Cardiac muscle cell (in vitro differentiated cells and primary cell): ENCODE data around the gene MYBPC2. TPM values are rescaled to one million over a fixed set of nuclear protein-coding genes. Genes with fewer than 3 reads are reported as not detected.

Experiments used
- DNase-seq, 2 donors: peaks; one replicate each; pipeline versions ENCODE4 v3.0.0 to v3.0.0-alpha.2; 2010 to 2017; ENCODE audit warnings: low read depth in 1 of 2, low spot score in 1 of 2
- H3K27ac ChIP-seq: fragments of 200-600 bp; sonication (generic); 2 replicates; pipeline ENCODE4 v1.5.1; 2016
- H3K27me3 ChIP-seq: fragments of 200-600 bp; sonication (generic); 2 replicates; pipeline ENCODE4 v1.6.0; 2016; ENCODE audit warnings: control low read depth
- H3K36me3 ChIP-seq: fragments of 200-600 bp; sonication (generic); 2 replicates; pipeline ENCODE4 v1.5.1; 2016; ENCODE audit warnings: control low read depth
- H3K4me1 ChIP-seq: fragments of 200-600 bp; sonication (generic); 2 replicates; pipeline ENCODE4 v1.8.1; 2017; ENCODE audit warnings: low read depth, mild to moderate bottlenecking, mixed run types
- H3K4me3 ChIP-seq: fragments of 200-600 bp; sonication (generic); 2 replicates; pipeline ENCODE4 v1.5.1; 2016; ENCODE audit warnings: mild to moderate bottlenecking
- H3K9me3 ChIP-seq: fragments of 200-600 bp; sonication (generic); 2 replicates; pipeline ENCODE4 v1.5.1; 2017; ENCODE audit warnings: low read depth, mild to moderate bottlenecking, control low read depth
- polyA plus RNA-seq: library from polyadenylated mRNA; unstranded; fragments of >200 nt; fragmentation: Nextera tagmentation; extraction: Ambion mirVana; gene quantifications from 2 replicates; pipeline ENCODE4 v1.2.1, GENCODE V29; 2016
- total RNA-seq: library from RNA; depleted of rRNA; stranded (reverse); fragments of >200 nt; gene quantifications from 2 replicates; pipeline ENCODE4 v1.2.3, GENCODE V29; 2016
- TF ChIP-seq, protein P1 (sequence below): IDR thresholded peaks from 2 replicates; pipeline ENCODE4 v1.5.1; 2012; ENCODE audit warnings: low read depth, mild to moderate bottlenecking, low read length

MYBPC2 gene
- total and polyA plus RNA-seq, 2 experiments from 2014 or later: 0.18 to 0.31 TPM

DNA sequence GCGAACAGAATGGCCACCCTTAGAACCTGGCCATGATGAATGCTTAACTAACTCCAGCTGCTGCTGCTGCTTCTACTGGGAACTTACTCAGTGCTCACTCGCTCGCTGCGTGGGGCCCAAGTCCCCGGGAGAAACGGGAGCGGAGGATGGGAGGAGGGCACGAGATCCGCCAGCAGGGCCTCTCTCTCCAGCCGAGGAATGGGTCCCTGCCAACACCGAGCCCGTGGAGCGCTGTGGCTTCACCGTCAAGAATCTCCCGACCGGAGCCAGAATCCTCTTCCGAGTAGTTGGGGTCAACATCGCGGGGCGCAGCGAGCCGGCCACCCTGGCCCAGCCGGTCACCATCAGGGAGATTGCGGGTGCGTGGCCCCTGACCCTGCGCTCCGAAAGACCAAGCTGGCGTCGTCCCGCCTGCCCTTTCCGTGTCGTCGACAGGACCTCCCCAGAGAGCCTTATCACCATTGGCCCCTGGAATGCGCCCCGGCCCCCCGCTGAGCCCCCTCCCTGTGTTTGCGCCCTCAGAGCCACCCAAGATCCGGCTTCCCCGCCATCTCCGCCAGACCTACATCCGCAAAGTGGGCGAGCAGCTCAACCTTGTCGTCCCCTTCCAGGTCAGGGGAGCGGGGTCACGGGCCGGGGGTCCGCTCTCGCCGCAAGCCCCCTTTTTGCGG lies 25.8 kb downstream of the MYBPC2 start:
- Histone ChIP-seq H3K4me1 (no peaks in the 10 kb centered on the region), H3K9me3 (no peaks in the 10 kb centered on the region), H3K4me3 (no peak overlapping the region), H3K27ac (no peak overlapping the region), H3K36me3 (no peaks in the 10 kb centered on the region), H3K27me3 (no peaks in the 10 kb centered on the region)
- peak in 1 of 2 donors; percentile 37 for DNase-seq
- TF ChIP-seq, protein P1, sequence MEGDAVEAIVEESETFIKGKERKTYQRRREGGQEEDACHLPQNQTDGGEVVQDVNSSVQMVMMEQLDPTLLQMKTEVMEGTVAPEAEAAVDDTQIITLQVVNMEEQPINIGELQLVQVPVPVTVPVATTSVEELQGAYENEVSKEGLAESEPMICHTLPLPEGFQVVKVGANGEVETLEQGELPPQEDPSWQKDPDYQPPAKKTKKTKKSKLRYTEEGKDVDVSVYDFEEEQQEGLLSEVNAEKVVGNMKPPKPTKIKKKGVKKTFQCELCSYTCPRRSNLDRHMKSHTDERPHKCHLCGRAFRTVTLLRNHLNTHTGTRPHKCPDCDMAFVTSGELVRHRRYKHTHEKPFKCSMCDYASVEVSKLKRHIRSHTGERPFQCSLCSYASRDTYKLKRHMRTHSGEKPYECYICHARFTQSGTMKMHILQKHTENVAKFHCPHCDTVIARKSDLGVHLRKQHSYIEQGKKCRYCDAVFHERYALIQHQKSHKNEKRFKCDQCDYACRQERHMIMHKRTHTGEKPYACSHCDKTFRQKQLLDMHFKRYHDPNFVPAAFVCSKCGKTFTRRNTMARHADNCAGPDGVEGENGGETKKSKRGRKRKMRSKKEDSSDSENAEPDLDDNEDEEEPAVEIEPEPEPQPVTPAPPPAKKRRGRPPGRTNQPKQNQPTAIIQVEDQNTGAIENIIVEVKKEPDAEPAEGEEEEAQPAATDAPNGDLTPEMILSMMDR: no peak

DNA sequence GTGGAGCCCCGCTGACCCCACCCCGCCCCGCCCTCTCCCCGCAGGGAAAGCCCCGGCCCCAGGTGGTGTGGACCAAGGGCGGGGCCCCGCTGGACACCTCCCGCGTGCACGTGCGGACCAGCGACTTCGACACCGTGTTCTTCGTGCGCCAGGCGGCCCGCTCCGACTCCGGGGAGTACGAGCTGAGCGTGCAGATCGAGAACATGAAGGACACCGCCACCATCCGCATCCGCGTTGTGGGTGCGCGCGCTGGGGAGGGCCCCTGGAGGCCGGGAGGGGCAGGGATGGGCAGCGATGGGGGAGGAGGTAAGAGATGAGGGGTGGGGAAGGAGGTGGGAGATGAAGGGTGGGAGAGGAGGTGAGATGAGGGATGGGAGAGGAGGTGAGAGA lies 26.4 kb downstream of the MYBPC2 start:
- Histone ChIP-seq H3K9me3 (no peaks in the 10 kb centered on the region), H3K4me3 (no peak overlapping the region), H3K27ac (no peak overlapping the region), H3K36me3 (no peaks in the 10 kb centered on the region), H3K4me1 (no peaks in the 10 kb centered on the region), H3K27me3 (no peaks in the 10 kb centered on the region)
- TF ChIP-seq, protein P1: no peak
- no peak for DNase-seq

GRCh38 chr19:50459638-50460037 lies 26.9 kb downstream of the MYBPC2 start:
- TF ChIP-seq, protein P1: no peak
- no peak overlapping the region for H3K27ac ChIP-seq
- no peaks in the 10 kb centered on the region for H3K27me3 ChIP-seq
- H3K4me3 ChIP-seq: no peak overlapping the region
- H3K36me3 ChIP-seq: no peaks in the 10 kb centered on the region
- no peaks in the 10 kb centered on the region for H3K4me1 ChIP-seq
- DNase-seq: no peak
- no peaks in the 10 kb centered on the region for H3K9me3 ChIP-seq

DNA sequence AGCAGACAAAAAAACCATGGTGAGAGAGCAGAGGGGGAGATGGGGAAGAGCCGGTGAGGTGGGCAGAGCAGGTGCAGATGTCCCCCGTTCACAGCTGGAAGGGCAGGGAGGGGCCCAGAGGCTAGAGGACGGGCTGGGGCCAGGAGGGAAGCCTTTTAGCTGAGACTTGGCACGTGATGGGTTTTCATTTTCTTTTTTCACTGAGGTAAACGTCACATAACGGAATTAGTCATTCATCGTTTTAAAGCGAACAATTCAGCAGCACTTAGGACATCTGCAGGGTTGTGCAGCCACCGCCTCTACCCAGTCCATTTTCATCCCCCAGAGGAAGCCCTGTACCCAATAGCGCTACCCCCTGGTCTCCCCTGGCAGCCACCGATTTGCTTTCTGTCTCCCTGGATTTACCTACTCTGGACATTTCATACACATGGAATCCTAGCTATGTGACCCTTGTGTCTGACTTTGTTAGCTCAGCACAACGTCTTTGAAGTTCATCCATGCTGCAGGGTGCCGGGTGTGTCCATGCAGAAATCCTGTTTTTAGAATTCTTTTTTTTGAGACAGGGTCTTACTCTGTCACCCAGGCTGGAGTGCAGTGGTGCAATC lies 27.6 kb downstream of the MYBPC2 start:
- Histone ChIP-seq H3K4me1 (no peaks in the 10 kb centered on the region), H3K27me3 (no peaks in the 10 kb centered on the region), H3K27ac (no peak overlapping the region), H3K4me3 (no peak overlapping the region), H3K9me3 (no peaks in the 10 kb centered on the region), H3K36me3 (no peaks in the 10 kb centered on the region)
- TF ChIP-seq, protein P1: no peak
- peak in 1 of 2 donors; percentile 22 for DNase-seq

- TF ChIP-seq, protein P1: peak; percentile 85
- H3K4me1 ChIP-seq: no peaks in the 10 kb centered on the region
- H3K27me3 ChIP-seq: no peaks in the 10 kb centered on the region
- peak; percentile 69 to 76 for DNase-seq
- H3K4me3 ChIP-seq: no peak overlapping the region
- H3K27ac ChIP-seq: no peak overlapping the region
- no peaks in the 10 kb centered on the region for H3K36me3 ChIP-seq
- no peaks in the 10 kb centered on the region for H3K9me3 ChIP-seq
These were observed 28.6 kb downstream of the MYBPC2 start for GRCh38 chr19:50461066-50461875.
